GM19397 (cell line): ENCODE measurements around the gene CACNA1C.

Source experiments
- ATAC-seq: cut with Tn5 transposase; IDR thresholded peaks from one replicate; pipeline ENCODE4 v1.9.1; 2021; ENCODE audit warnings: mild to moderate bottlenecking, moderate library complexity; ENCODE audit not compliant: unreplicated experiment

Gene CACNA1C

GRCh38 chr12:2268471-2269286 lies 215.9 kb downstream of the CACNA1C start:
- no peak for ATAC-seq

DNA sequence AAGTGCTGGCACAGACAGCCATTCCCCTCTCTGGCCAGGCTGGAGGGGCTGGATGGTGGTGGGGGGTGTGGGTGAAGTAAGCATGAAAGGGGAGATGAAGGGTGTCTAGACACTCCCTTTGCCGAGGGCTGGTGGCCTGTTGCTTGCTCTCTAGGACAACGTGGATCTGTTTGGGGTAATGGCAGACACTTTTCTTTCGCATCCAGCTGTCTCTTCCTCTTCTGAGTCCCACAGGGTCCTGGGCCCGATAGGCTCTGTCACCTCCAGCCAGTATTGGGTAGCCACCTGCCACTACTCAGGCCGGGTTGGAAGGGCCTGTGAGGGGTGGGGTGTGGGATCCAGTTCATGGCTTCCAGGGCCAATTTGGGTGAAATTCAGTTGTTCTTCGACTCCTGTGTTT lies 218.1 kb downstream of the CACNA1C start:
- no peak for ATAC-seq

DNA sequence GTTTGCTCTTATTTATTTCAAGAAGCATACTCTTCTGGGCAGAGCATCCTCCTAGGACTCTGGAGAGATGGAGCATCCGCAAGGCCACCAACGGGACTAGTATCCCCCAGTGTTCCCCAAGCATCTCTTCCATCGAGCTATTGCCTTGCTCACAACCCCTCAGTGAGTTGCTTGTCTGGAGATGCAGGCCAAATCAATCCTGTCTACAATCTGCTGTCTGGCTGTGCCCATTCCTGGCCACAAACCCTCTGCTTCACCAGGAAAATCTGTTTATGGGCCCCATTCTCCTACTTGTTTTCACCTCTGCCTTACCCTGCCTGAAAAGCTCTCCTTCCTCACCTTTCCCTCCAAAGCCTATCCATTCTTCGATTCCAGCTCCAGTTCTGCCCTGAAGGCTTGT lies 219.2 kb downstream of the CACNA1C start:
- no peak for ATAC-seq

DNA sequence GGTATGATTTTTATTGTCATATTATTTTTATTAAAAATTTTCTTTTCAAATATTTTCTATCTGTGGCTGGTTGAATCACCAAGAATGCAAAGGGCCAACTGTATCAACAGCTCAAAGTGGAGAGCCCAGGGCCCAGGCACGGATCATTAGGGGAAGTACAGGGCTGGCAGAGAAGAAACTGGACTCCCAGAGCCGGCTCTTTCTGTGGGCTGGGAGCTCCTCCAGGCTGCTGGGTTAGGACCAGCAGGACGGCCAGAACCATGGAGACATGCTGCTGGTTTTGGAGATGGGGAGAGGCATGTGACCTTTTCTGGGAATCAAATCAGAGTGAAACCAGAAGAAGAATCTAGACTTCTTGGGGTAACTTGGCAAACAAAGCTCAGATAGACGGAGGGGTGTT lies 220.5 kb downstream of the CACNA1C start:
- ATAC-seq = no peak

GRCh38 chr12:2273751-2274150 lies 221.0 kb downstream of the CACNA1C start:
- ATAC-seq = no peak

DNA sequence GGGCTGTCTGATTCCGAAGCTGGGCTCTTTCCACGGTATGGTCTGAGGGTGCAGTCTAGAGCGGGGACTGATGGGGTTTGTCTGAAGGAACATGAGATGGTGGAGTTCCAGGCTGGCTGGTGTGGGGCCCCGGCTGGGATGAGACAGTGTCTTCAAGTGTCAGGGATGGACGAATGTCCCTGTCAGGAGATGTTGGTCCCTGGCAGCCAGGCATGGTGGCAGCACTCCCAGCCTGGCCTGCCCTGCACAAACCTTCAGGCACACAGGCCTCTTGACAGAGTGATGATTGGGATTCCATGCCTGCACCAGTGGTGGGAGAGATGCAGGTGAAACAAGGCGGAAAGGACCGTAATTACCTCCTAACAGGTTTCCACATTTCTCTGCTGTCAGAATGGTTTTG lies 221.9 kb downstream of the CACNA1C start:
- no peak for ATAC-seq

- ATAC-seq = no peak
Observed at GRCh38 chr12:2276288-2277033, 223.7 kb downstream of the CACNA1C start.

DNA sequence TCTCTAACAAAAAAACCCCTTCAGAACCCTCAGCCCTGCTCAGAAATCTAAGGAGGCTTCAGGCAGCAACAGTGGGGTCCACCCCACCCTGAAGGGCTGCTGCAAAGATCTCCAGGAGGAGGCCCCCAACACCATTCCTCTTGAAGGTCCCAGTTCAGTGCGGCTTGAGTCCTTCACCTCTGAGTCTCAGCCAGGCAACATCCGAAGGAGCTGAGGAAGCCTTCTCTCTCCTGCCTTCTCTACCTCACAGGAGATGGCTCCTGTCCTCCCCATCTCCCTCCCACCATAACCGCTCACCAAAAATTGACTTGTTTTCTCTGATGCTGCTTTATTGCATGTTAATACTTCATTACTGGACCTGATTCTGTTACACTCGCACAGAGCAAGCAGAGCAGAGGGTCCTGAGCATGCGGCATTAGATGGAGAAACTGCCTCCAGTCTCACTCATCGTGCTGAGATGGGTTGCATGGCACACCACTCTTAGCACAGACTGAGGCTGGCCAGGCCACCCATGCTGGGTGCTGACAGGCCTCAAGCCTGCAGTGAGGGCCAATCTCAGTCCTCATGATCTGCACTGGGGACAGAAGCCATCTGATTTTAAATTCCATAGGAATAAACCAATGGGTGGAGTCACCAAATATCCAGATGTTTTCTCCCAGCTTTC lies 224.8 kb downstream of the CACNA1C start:
- no peak for ATAC-seq

- ATAC-seq = no peak
Observed at GRCh38 chr12:2281446-2281845, 228.7 kb downstream of the CACNA1C start.

GRCh38 chr12:2282318-2282717 lies 229.5 kb downstream of the CACNA1C start:
- no peak for ATAC-seq

- no peak for ATAC-seq
Observed at GRCh38 chr12:2283480-2283879, 230.7 kb downstream of the CACNA1C start.

DNA sequence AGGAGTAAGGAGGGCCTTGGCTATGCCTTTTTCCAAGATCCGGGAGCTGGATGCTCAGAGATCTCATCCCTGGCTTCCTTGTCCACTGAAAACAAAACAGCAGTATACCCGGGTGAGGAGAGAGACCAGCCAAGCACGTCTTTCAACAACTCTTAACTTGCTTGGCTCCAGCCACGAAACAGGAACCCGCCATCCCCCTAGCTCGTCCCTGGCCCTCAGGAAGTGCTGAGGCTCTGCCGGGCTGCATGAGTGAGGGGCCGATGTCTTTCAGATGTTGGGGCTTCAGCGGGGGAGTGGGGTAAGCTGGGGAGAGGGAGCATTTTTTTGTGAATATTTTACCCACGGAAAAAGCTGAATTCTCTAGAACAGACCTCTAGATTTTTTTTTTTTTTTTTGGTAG lies 231.1 kb downstream of the CACNA1C start:
- no peak for ATAC-seq

DNA sequence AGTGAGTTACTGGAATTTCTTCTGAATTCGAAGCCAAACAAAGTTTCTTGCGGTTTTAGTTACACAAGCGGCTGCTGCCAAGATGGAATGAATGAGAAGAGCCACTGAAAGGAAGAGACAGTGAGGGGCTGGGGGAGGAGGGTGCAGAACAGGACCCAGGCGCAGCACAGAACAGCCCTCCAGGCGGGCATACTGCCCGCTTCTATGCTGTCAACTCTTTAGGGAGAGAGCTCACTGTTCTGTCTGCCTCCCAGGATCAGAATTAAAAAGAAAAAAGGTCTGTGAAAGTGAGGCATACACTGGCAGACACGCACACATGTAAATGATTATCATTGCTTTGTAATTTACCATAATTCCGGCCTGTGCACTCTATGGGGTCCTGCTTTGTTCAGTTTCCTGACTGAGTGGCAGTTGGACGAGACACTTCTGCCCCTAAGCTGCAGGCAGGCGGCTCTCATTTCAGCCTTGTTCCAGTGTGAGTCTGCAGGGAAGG lies 231.6 kb downstream of the CACNA1C start:
- no peak for ATAC-seq

DNA sequence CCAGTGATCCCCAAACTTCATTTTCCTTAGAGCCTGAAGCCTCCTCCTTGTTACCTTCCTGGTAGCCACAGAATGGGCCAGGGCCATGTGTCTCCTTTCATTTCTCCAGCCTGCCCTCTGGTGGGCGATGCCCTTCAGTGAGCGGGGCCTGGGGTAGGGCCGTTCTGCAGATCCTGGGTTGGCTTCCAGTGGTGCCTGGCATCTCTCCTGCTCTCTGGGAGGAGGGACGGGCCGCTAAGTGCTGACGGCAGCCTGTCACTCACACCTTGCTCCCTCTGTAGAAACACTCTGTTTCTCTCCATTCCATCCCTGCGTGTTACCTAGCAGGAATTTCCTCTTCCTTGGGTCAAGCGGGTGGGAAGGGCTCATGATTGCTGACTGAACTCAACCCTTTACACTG lies 232.1 kb downstream of the CACNA1C start:
- ATAC-seq = no peak

DNA sequence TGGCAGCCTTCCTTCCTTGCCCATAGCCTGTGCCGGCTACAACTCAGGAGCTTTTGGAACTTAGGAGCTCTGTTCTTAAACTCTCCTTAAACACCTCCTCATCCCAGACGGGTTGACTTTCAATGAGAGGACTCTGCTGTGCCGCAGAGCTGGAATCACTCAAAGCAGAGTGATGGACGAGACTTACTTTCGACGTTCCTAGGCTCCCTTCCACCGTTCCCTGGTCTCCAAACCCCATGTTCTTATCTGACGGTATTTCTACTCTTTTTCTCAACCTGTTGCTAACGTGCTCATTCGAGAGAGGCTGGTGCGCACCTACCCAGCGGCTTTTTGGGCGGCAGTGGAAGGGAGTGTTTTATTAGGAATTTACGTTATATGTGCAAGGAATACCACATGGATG lies 232.7 kb downstream of the CACNA1C start:
- no peak for ATAC-seq

DNA sequence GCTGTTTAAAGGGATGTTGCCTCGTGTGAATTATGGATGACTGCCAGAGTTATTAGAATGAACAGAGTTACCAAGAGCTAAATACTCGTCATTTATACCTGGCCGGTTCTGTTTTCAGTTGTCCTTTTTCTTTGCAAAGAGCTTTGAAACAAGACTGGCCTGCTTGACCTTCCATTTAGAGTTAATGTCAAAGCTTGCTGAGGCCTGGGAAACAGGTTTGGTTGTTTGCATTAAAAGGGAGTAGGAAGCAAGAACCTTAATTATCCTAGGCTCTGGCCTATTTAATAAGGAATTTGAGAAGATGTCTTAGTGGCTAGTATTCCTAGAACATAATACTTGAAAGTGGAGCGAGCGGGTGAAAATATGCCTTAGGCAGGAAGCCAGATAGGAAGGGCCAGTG lies 233.3 kb downstream of the CACNA1C start:
- no peak for ATAC-seq

DNA sequence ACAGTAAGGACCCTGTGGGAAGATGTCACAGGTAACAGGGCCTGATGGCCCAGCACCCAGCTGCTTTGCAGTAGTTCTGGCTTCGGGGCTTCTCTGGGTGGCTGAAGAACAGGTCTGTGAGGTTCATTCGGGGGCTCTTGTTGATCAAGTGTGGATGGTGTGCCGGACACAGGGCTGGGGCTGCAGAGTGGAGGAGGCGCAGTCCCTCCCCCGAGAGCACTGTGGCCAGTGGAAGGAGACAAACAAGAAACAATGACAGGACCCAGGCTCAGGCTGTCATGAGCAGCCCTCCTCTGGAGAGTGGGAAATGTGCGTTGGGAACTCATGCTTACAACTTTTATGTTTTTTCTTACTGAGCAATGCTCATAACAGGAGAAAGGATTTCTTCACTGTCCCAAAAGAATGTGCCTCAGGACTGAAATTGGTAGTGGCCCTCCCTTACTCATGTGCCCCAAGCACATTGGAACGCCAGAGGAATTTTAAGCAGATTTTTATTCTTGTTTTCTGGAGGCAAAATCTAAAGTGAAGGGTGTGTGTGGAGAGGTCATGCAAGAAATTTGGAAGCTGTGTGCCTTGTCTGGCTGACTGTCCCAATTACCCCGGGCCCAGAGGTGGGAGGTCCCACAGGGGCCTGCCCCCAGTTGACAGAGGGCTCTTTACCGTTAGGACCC lies 233.8 kb downstream of the CACNA1C start:
- no peak for ATAC-seq

DNA sequence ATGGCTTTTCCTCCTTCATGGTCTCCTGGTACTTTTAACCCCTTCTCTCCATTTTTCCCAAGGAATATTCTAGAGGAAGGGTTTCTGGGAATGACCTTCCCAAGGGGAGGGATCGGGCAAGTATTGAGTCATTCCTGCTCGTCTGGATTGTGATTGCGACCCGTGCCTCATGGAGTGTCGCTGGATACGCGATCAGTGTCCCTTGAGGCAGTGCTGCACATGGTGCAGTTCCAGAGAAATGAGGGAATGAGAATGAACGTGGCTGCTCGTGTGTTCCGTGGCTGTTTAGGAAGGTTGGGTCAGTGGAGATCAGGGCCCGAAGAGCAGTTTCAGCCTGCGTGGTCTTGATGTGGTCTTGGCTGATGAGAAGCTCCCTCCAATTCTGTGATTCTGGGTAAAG lies 234.4 kb downstream of the CACNA1C start:
- no peak for ATAC-seq

DNA sequence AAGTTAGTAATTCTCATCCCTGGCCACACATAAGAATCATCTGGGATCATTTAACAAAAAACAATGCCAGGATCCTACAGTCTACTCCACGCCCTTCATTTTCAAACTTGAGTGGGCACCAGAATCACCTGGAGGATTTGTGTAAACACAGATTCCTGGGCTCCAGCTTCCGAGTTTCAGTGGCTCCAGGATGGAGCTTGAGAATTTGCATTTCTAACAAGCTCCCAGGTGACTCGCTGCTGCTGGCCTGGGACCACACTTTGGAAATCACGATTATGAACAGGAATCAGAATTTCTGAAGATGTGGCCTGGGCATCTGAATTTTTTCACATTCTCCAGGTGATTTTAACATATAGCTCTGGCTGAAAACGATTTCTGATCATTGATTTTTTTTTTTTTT lies 234.8 kb downstream of the CACNA1C start:
- no peak for ATAC-seq

DNA sequence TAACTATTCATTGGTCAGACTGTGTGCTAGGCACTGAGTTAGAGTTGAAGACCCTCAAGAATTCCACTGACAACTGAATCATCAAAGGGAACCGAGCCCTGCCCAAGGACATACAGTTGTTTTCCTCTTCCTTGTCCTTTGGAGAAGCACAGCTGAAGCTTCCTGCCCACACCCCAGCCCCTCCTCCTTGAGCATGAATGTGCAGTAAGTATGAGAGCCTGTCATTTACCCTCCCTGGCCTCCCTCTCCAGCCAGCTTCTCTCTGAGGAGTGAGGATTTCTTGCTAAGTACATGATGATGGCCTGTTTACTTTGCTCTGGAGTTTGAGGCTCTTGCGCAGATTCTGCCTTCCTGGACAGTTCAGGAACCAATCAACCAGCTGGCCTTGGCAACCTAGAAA lies 235.2 kb downstream of the CACNA1C start:
- no peak for ATAC-seq

DNA sequence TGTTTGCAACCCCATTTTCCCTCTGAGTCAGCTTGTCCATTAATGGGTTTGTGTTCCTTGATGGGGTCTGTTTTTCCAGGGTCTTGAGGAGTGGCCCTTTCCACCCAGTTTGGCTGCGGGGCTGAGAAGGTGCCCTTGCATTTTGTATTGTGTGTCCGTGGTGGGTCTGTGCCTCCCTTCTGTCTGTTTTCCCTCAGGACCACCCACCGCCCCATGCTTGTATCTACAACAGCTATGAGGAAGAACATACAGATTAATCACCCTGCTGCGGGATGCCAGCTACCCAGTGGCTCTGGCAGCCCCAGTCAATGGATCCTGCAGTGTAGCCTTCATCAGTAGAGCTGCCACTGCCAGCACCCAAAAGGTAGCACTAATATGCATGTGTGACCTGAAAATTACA lies 235.7 kb downstream of the CACNA1C start:
- ATAC-seq = no peak
